Stimulated activated CD8-positive, alpha-beta memory T cell treated with anti-CD3 and anti-CD28 coated beads, Interleukin-15, amount 100 ng/mL, for 48 hours (primary cell): ENCODE data around the gene RAB3C.
"Not testable (repeated sequence)": the region's sequence is repeated elsewhere in the genome, so short reads cannot be mapped to it uniquely, and the experiment has no call there.

Source experiments
- DNase-seq, 2 donors: peaks; one replicate each; pipeline ENCODE4 v3.0.0-alpha.2; 2020; ENCODE audit warnings: low read depth in 2 of 2

The RAB3C gene

DNA sequence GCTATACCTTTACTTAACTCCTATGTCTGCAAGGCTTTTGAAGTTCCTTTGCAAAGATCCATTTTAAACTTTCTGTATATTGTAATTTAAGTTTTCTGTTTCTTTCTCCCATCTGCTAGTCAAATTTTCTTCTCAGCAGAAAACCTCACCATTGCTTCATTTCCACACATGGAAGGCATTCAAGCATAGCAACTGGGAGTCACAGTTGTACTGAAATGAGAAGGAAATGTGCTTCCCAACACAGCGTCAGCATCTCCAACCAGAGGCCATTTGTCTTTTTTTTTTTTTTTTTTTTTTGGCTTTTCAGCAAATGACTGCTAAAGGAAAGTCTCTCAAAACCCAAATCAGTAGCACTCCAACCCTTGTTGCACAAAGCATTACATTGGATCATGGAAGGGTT lies 92.5 kb downstream of the RAB3C start:
- DNase-seq: no peak

DNA sequence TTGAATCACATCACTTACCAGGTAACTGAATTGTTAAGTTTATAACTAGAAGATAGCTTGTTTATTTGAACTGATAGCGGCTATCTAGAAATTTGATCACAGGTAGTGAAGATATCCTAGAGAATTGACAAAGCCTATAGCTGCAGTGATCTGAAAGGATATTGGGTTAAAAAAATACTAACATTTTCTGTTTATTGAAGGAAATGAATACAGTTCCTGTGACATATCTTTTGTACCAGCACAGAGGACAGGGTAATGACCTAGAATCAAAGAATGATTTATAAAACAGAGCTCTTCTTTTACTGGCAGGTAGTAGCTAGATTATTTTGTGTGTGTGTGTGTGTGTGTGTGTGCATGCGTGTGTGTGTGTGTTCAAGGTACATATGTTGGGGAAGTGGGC lies 94.8 kb downstream of the RAB3C start:
- DNase-seq: no peak

- DNase-seq: no peak
Observed at GRCh38 chr5:58680503-58680902, 97.6 kb downstream of the RAB3C start.

GRCh38 chr5:58681943-58682342 lies 99.1 kb downstream of the RAB3C start:
- DNase-seq: no peak

DNA sequence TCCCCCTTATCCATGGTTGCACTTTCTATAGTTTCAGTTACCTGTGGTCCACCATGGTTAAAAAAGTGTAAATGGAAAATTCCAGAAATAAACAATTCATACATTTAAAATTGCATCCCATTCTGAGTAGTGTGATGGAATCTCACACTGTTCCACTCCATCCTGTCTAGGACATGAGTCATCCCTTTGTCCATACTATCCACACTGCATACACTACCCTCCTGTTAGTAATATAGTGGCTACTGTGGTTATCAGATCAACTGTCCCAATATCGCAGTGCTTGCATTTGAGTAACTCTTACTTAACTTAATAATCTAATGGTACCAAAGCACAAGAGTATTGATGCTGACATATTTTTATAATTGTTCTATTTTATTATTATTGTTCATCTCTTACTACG lies 100.7 kb downstream of the RAB3C start:
- DNase-seq: no peak

- no peak for DNase-seq
Observed at GRCh38 chr5:58687079-58687478, 104.2 kb downstream of the RAB3C start.

GRCh38 chr5:58687595-58687994 lies 104.7 kb downstream of the RAB3C start:
- DNase-seq: no peak

DNA sequence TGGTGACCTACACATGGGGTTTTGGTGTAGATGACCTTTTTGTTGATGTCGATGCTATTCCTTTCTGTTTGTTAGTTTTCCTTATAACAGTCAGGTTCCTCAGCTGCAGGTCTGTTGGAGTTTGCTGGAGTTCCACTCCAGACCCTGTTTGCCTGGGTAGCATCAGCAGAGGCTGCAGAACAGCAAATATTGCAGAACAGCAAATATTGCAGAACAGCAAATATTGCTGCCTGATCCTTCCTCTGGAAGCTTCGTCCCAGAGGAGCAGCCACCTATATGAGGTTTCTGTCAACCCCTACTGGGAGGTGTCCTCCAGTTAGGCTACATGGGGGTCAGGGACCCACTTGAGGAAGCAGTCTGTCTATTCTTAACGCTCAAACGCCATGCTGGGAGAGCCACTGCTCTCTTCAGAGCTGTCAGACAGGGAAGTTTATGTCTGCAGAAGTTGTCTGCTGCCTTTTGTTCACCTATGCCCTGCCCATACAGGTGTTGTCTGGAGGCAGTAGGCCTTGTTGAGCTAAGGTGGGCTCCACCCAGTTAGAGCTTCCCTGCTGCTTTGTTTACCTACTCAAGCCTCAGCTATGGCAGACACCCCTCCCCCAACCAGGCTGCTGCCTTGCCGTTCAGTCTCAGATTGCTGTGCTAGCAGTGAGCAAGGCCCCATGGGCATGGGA lies 116.3 kb downstream of the RAB3C start:
- DNase-seq: not testable (repeated sequence)

DNA sequence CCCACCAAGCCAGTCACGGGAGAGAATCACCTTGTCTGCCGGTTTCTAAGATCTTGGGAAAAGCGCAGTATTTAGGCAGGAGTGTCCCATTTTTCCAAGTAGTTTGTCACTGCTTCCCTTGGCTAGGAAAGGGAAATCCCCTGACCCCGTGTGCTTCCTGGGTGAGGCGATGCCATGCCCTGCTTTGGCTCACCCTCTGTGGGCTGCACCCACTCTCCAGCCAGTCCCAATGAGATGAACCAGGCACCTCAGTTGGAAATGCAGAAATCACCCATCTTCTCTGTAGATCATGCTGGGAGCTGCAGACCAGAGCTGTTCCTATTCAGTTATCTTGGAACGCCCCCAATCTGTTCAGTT lies 116.9 kb downstream of the RAB3C start:
- no peak for DNase-seq

DNA sequence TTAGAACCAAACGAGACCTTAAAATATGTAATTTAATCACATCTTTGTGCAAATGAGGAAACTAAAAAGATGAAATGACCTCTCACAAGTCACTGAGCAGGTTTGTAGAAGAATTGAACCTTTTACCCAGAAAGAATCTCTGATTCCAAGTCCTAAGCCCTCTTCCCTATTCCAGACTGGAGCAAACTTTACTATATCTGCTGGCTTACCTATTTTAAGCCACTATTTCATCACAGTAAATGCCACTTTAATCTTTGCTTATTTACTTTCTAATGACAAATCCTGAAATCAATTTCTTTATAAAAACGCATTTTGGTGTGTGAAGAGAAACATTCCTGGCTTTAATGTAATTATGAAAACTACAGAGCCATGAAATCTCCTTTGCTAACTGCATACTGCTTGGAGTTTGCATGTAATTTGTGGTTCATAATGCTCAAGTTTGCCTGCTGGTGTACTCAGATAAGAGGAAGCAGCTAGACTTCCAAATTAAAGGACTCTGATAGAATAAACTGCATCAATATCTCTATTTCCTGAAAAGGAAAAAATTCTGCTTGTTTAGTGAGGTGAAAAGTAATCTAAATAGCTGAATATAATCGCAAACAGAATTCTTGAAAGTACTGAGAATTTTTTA lies 121.2 kb downstream of the RAB3C start:
- DNase-seq: no peak

GRCh38 chr5:58706736-58707135 lies 123.9 kb downstream of the RAB3C start:
- DNase-seq: no peak

GRCh38 chr5:58708456-58708855 lies 125.6 kb downstream of the RAB3C start:
- DNase-seq: no peak

GRCh38 chr5:58710425-58710824 lies 127.5 kb downstream of the RAB3C start:
- not testable (repeated sequence) for DNase-seq

- DNase-seq: no peak
Observed at GRCh38 chr5:58710871-58711270, 128.0 kb downstream of the RAB3C start.

DNA sequence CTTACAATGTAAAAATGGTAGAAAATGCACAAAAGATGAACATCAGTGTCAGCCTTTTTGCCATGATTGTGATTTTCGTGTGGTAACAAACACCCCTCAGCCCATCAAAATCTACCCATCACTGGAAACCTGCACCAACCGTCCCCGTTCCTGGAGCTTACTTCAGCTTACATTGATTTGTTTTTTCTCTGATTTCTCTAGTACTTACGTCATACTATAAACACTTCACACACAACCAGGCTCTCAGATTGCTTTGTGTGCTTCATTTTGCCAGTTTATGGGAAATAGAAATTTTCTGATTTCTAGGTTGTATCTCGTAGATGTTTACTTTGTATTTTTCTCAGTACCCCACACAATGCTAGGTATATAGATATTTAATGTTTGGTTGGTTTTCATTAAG lies 129.1 kb downstream of the RAB3C start:
- no peak for DNase-seq

GRCh38 chr5:58714046-58714445 lies 131.2 kb downstream of the RAB3C start:
- no peak for DNase-seq

DNA sequence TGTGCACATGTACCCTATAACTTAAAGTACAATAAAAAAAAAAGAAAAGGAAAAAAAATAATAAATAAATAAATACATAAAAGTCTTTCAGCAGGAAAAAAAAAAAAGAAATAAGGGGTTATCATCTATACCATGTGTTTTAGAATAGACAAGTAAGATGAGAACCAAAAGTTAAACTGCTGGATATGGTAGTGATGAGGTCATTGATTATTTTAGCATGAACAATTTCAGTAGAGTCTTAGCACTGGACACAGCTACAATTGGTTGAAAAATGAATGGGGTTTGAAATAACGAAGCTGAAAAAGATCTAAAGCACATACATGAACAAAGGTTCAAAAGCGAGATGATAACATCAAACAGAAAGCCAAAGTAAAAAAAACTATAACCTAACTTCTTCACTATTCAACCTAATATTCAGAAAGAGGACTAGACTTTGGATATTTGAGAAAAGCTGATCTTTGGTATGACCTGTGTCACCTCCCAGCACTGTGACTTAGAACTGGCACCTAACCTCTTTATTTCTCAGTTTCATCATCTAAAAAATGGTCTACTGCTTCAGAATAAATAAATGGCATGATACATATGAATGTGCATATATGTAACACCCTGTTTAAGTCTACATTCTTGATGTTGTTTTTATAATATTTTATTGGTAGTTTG lies 133.3 kb downstream of the RAB3C start:
- DNase-seq: no peak

GRCh38 chr5:58716713-58717112 lies 133.8 kb downstream of the RAB3C start:
- no peak for DNase-seq

DNA sequence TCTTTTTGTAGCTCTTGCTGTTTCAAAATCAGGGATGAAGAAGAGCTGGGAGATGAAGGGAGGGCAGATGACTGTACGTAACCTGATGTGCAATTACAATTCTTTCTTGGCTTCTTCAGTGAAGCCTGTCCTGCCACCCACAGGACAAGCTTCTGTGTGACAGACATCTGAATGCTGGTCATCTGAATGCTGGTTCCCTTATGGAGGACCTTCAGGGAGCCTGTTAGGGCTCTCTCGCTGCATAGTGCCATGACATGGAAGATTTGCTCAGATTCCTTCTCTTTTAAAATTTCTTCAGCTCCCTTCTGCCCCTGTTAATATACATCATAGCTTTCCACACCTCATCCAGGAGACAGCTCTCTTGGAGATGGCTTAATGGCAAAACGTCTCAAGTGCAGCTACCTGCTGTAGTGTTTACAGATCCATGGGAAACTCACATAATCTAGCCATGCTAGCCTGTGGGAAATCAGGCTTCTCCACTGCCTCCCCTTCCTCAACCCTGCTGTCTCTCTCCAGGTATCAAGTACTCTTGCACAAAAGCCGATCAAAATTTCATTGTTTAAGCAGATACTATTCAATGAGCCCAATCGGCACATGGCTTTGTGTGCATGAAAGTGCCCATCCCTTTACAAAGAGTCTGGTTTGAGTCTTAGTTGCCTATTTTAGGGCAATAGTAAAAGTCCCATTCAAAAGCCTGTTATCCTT lies 134.6 kb downstream of the RAB3C start:
- DNase-seq: no peak

DNA sequence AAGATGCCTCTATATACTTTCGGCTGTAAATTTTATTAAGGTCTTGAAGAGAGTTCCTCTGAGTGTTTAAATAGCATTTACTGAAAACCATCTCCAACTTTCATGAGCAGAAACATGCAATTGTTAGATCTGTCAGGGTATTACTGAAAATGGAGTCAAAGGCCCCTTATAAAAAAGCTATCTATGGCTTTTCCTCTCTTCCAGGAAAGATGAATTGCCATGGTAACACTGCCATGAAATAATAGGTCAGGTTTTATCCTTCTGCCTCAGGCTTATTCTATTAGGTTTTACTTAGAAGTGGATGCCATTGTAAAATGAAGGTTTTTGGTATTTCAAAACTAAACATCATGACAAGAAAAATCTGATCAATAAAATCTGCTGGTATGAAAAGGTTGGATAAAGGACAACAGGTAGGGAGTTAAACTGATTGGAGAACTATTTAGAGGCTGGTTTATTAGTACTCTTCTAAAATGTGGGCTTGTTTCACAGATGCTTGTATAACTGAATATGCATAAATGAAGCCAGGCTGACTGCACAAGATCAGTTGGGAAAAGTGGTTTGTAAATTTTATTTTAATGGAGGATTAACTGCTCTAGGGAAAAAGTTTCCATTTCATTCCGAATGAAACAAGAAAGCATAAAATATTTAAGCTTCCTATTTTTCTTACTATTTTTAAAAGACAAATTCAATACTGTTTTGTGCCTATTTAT lies 135.5 kb downstream of the RAB3C start:
- no peak for DNase-seq

- no peak for DNase-seq
Observed at GRCh38 chr5:58722160-58722559, 139.3 kb downstream of the RAB3C start.

DNA sequence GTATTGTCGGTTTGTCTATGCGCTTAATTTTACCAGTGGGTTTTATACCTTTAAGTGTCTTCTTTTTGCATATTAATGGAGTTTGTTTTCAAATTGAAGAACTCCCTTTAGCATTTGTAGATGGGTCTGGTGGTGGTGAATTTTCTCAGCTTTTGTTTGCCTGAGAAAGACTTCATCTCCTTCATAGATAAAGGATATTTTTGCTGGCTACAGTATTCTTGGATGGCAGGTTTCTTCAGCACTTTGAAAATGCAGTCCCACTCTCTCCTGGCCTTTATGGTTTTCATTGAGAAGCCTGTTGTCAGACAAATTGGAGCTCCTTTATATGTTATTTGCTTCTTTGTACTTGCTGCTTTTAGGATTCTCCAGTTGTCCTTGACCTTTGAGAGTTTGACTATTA lies 142.1 kb downstream of the RAB3C start:
- DNase-seq: no peak
